PFSK-1 (cell line): ENCODE measurements around the gene RO60.

Source experiments
- FOXP2 ChIP-seq: optimal IDR thresholded peaks from 2 replicates; pipeline ENCODE3; 2011; ENCODE audit warnings: borderline replicate concordance, control low read depth, inconsistent platforms; ENCODE audit not compliant: insufficient read depth; ENCODE audit errors: extremely low read length, extremely low read depth
- POLR2AphosphoS5 ChIP-seq: IDR thresholded peaks from 2 replicates; pipeline ENCODE4 v1.6.1; 2012; ENCODE audit warnings: low read depth, mild to moderate bottlenecking, control low read depth, low read length, moderate library complexity
- SIN3A ChIP-seq: IDR thresholded peaks from 2 replicates; pipeline ENCODE4 v1.6.1; 2012; ENCODE audit warnings: mild to moderate bottlenecking, low read length, moderate library complexity, borderline replicate concordance; ENCODE audit not compliant: insufficient read depth
- TAF1 ChIP-seq: IDR thresholded peaks from 2 replicates; pipeline ENCODE4 v1.6.1; 2012; ENCODE audit warnings: low read length, control low read depth, borderline replicate concordance; ENCODE audit not compliant: insufficient read depth
- TF ChIP-seq, protein P1 (sequence below), 2 experiments: IDR thresholded peaks; 2 replicates each; pipeline versions ENCODE4 v1.6.1 to v1.8.0; 2011 to 2012; ENCODE audit warnings: low read depth in 2 of 2, low read length in 2 of 2, control low read depth in 1 of 2, inconsistent platforms in 1 of 2, mild to moderate bottlenecking in 1 of 2, moderate library complexity in 1 of 2; ENCODE audit not compliant: insufficient read depth in 1 of 2

Gene RO60

DNA sequence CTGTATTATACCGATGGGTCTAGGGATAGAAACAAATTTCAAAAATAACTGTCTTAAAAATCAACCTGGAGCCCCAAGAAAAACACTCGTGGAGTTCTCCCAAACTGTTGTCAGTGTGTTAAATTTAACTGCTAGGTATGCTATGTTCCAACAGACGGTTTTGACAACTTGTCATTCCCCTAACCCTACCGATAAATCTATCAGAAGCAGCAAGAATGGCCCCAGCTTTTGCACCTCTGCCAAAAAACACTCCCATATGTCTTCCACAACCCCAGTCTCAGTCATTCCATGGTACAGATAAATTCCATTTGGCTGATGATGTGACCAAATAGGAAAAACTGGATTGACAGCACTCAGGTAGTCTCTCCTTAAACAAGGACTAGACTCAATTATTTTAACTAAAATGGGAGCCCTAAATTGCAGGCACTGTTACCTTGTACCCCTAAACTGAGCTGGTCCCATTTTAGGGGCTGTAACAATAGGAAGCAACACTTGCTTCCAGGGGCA is 5.2 kb upstream of the RO60 start:
- TF ChIP-seq FOXP2 = no peak
- no peak for TF ChIP-seq SIN3A
- TF ChIP-seq POLR2AphosphoS5 = no peak
- no peak for TF ChIP-seq TAF1
- TF ChIP-seq, protein P1, sequence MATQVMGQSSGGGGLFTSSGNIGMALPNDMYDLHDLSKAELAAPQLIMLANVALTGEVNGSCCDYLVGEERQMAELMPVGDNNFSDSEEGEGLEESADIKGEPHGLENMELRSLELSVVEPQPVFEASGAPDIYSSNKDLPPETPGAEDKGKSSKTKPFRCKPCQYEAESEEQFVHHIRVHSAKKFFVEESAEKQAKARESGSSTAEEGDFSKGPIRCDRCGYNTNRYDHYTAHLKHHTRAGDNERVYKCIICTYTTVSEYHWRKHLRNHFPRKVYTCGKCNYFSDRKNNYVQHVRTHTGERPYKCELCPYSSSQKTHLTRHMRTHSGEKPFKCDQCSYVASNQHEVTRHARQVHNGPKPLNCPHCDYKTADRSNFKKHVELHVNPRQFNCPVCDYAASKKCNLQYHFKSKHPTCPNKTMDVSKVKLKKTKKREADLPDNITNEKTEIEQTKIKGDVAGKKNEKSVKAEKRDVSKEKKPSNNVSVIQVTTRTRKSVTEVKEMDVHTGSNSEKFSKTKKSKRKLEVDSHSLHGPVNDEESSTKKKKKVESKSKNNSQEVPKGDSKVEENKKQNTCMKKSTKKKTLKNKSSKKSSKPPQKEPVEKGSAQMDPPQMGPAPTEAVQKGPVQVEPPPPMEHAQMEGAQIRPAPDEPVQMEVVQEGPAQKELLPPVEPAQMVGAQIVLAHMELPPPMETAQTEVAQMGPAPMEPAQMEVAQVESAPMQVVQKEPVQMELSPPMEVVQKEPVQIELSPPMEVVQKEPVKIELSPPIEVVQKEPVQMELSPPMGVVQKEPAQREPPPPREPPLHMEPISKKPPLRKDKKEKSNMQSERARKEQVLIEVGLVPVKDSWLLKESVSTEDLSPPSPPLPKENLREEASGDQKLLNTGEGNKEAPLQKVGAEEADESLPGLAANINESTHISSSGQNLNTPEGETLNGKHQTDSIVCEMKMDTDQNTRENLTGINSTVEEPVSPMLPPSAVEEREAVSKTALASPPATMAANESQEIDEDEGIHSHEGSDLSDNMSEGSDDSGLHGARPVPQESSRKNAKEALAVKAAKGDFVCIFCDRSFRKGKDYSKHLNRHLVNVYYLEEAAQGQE (IDR thresholded peaks at IDR 0.05; ENCODE audit: insufficient read depth in 1 of 2, low read depth in 2 of 2, low read length in 2 of 2) = no peak

DNA sequence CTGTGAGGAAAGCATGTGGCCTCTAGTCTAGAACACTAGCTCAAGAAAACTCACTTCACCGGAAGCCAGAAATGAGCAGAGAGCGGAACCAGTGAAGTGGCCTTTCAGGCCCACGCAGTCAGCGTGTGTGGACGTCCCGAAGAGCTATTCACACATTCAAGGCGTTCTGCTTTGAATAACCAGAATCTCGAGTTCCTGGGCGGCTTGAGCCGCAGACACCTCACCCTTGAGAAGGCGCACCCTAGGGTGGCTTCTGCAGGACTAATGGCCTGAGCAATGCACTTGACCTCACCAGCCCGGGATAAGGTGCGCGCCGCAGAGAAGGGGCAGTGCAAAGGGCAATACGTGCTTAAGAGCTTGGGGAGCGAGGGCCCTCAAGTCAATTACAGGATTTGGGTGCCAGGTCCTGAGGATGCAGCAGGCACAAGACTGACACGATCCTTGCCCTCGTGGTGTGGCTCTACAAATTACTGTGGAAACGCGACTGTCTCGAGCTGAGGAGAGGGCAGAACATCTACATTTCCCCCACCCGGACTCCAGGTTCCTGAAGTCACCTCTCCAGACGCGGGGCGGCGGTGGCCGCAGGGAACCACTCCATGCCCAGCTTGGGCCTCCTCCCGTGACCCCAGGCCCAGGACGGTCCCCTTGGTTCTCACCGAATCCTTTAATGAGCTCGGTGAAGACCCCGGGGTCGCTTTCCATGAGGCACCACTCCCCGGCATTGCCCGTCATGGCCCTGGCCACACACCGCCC is 707 bp upstream of the RO60 start:
- TF ChIP-seq, protein P1 (IDR thresholded peaks at IDR 0.05; ENCODE audit: insufficient read depth in 1 of 2, low read depth in 2 of 2, low read length in 2 of 2) = peak in 1 of 2 experiments; percentile 32; a peak in 1 of 4 replicates
- no peak for TF ChIP-seq FOXP2
- TF ChIP-seq TAF1 = peak; percentile 79; the same call in 1 of the 2 replicates
- peak; percentile 68; the same call in 1 of the 2 replicates for TF ChIP-seq SIN3A
- TF ChIP-seq POLR2AphosphoS5 = peak; percentile 57

GRCh38 chr1:193060115-193060403 is 647 bp downstream of the RO60 start:
- TF ChIP-seq, protein P1 (IDR thresholded peaks at IDR 0.05; ENCODE audit: insufficient read depth in 1 of 2, low read depth in 2 of 2, low read length in 2 of 2) = no peak
- 0 out of 2 replicates have a peak, but pooled peaks have one; percentile 45 for TF ChIP-seq TAF1

DNA sequence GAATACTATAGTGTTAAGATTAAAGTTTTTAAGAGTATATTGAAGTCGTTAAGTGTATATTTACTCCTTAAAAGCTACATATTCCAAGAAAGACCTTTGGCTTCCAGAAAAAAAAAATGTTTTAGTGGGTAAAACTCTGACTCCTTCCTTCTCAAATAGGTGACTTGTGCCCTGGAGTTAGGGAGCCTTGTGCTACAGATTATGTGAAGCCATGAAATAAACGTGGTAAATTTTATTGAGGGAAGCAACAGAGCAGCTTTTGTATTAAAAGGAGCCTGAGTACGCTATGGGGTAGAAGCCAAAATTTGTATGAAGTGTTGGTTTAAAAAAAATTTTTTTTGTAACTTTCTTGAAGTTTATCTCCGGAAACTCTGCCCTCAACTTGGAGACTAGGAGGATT is 994 bp downstream of the RO60 start:
- TF ChIP-seq SIN3A (no peak), POLR2AphosphoS5 (no peak), TAF1 (no peak), FOXP2 (no peak)
- TF ChIP-seq, protein P1 (IDR thresholded peaks at IDR 0.05; ENCODE audit: insufficient read depth in 1 of 2, low read depth in 2 of 2, low read length in 2 of 2) = no peak

GRCh38 chr1:193060938-193061337 is 1.5 kb downstream of the RO60 start:
- TF ChIP-seq FOXP2 = no peak
- TF ChIP-seq TAF1 = no peak
- TF ChIP-seq, protein P1 (IDR thresholded peaks at IDR 0.05; ENCODE audit: insufficient read depth in 1 of 2, low read depth in 2 of 2, low read length in 2 of 2) = no peak
- no peak for TF ChIP-seq SIN3A
